ENCODE data around the gene NFILZ. TPM values are rescaled to one million over a fixed set of nuclear protein-coding genes. Genes with fewer than 3 reads are reported as not detected.

Gene NFILZ
- total RNA-seq, 2 experiments from 2014 or later, result not detected

DNA sequence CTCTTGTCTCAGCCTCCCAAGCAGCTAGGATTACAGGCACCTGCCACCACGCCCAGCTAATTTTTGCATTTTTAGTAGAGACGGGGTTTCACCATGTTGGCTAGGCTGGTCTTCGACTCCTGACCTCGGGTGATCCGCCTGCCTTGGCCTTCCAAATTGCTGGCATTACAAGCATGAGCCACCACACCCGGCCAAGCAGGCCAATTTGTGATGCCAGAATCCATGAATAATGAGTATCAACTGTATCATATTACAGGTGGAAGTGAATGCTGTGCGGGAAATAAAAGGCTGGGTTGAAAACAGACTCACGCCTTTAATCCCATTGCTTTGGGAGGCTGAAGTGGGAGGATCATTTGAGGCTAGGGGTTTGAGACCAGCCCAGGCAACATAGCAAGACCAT lies 3.6 kb upstream of the NFILZ start:
- DNase-seq (ENCODE audit: low spot score), result no peak
- Histone ChIP-seq H3K4me1 (ENCODE audit: insufficient read depth, low read length, poor library complexity, severe bottlenecking) (no peaks in the 10 kb centered on the region), H2AFZ (ENCODE audit: low read length) (no peak overlapping the region), H3K9me2 (ENCODE audit: insufficient read depth, low read length) (no peaks in the 10 kb centered on the region), H3K36me3 (ENCODE audit: insufficient read depth, low read length) (no peaks in the 10 kb centered on the region), H3K9me3 (ENCODE audit: low read length) (no peaks in the 10 kb centered on the region), H3K79me2 (ENCODE audit: insufficient read depth, low read depth, low read length) (no peaks in the 10 kb centered on the region), H3K4me2 (ENCODE audit: low read length) (no peak overlapping the region), H3K27ac (ENCODE audit: low read depth, low read length, poor library complexity, severe bottlenecking) (no peak overlapping the region), H3K4me3 (ENCODE audit: low read depth, low read length, poor library complexity, severe bottlenecking) (no peak overlapping the region), H4K20me1 (ENCODE audit: insufficient read depth, low read length) (no peaks in the 10 kb centered on the region)
- intact Hi-C loops (cut with micrococcal nuclease; ENCODE audit: unreplicated experiment), result no loop called here
- no TSS peak for BruUV-seq (replicated peaks)
- ChIA-PET POLR2A (no interaction called here), CTCF (ENCODE audit: unreplicated experiment) (no interaction called here)
- TF ChIP-seq CTCF (conservative IDR thresholded peaks at IDR 0.05; ENCODE audit: low read length), result no peak
- TF ChIP-seq EZH2phosphoT487 (IDR thresholded peaks at IDR 0.05; ENCODE audit: borderline replicate concordance, low read depth, low read length), result no peak

DNA sequence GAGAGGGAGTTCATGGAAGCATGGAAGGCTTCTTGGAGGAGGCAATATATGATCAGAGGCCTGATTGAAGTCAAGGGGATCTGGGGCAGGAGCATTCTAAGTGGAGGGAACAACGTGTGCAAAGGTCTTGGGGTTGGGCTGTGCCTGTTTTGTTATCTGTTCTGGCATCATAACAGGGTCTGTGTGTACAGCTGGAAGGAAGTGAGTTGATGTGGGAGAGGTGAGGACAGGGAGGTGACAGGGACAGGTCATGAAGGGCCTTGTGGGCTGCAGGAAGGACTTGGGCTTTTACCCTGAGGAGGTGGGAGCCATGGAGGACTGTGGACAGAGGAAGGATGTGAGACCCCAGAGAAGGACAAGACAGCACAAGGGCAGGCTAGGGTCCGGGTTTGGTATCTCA lies 1.2 kb upstream of the NFILZ start:
- Histone ChIP-seq H3K4me3 (ENCODE audit: low read depth, low read length, poor library complexity, severe bottlenecking) (no peak overlapping the region), H2AFZ (ENCODE audit: low read length) (no peak overlapping the region), H3K4me1 (ENCODE audit: insufficient read depth, low read length, poor library complexity, severe bottlenecking) (no peaks in the 10 kb centered on the region), H3K9me3 (ENCODE audit: low read length) (no peaks in the 10 kb centered on the region), H3K27ac (ENCODE audit: low read depth, low read length, poor library complexity, severe bottlenecking) (no peak overlapping the region), H3K79me2 (ENCODE audit: insufficient read depth, low read depth, low read length) (no peaks in the 10 kb centered on the region), H4K20me1 (ENCODE audit: insufficient read depth, low read length) (no peaks in the 10 kb centered on the region), H3K9me2 (ENCODE audit: insufficient read depth, low read length) (no peaks in the 10 kb centered on the region), H3K36me3 (ENCODE audit: insufficient read depth, low read length) (no peaks in the 10 kb centered on the region), H3K4me2 (ENCODE audit: low read length) (no peak overlapping the region)
- TF ChIP-seq CTCF (conservative IDR thresholded peaks at IDR 0.05; ENCODE audit: low read length) (no peak), EZH2phosphoT487 (IDR thresholded peaks at IDR 0.05; ENCODE audit: borderline replicate concordance, low read depth, low read length) (no peak)
- intact Hi-C loops (cut with micrococcal nuclease; ENCODE audit: unreplicated experiment), result no loop called here
- CTCF ChIA-PET (ENCODE audit: unreplicated experiment), result no interaction called here
- POLR2A ChIA-PET, result no interaction called here
- no peak for DNase-seq (ENCODE audit: low spot score)
- BruUV-seq (replicated peaks), result no TSS peak

DNA sequence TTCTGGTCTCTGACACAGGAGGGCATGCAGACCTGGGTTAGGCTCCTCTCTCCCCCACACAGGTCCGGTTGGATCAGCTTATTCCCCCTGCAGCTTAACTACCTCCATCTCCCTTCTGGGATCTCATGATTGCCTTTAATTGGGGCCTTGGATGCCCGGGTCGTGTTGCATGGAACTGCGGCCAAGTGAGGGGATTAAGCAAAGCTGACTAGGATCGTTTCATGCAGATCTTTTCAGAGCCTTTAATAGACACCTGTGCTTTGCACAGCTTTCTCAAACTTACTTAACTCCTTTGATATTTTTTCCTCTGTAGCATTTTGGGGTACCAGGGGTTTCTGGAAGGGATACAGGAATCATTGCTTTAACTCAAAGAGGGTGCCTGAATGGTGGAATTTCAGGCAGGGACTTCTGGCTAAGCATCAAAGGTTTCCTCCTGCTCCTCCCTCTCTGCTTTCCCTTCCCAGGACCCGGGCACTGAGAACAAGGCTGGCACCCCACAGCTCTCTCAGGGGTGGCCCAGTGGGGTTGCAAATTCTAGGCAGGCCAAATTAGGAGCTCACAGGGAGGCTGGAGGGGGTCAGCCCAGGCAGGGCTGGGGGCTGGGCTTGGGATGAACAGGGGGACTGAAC lies 477 bp downstream of the NFILZ start:
- CTCF ChIA-PET (ENCODE audit: unreplicated experiment), result no interaction called here
- no peaks in the 10 kb centered on the region for H3K4me1 ChIP-seq (ENCODE audit: insufficient read depth, low read length, poor library complexity, severe bottlenecking)
- no peak for DNase-seq (ENCODE audit: low spot score)

More for the DNA sequence above, 477 bp downstream of the NFILZ start:
- no peaks in the 10 kb centered on the region for H3K9me3 ChIP-seq (ENCODE audit: low read length)
- no peak overlapping the region for H3K27ac ChIP-seq (ENCODE audit: low read depth, low read length, poor library complexity, severe bottlenecking)
- no peaks in the 10 kb centered on the region for H4K20me1 ChIP-seq (ENCODE audit: insufficient read depth, low read length)
- H3K9me2 ChIP-seq (ENCODE audit: insufficient read depth, low read length), result no peaks in the 10 kb centered on the region
- intact Hi-C loops (cut with micrococcal nuclease; ENCODE audit: unreplicated experiment), result no loop called here
- POLR2A ChIA-PET, result no interaction called here
- no peaks in the 10 kb centered on the region for H3K79me2 ChIP-seq (ENCODE audit: insufficient read depth, low read depth, low read length)
- no peak for TF ChIP-seq CTCF (conservative IDR thresholded peaks at IDR 0.05; ENCODE audit: low read length)
- TF ChIP-seq EZH2phosphoT487 (IDR thresholded peaks at IDR 0.05; ENCODE audit: borderline replicate concordance, low read depth, low read length), result no peak
- no peak overlapping the region for H2AFZ ChIP-seq (ENCODE audit: low read length)
- H3K4me2 ChIP-seq (ENCODE audit: low read length), result no peak overlapping the region
- no peaks in the 10 kb centered on the region for H3K36me3 ChIP-seq (ENCODE audit: insufficient read depth, low read length)
- H3K4me3 ChIP-seq (ENCODE audit: low read depth, low read length, poor library complexity, severe bottlenecking), result no peak overlapping the region
- BruUV-seq (replicated peaks), result no TSS peak
